COLO668 (cell line): ENCODE measurements around the gene RASGEF1B.

Experiments used
- DNase-seq: peaks from one replicate; lab custom pipeline; 2025; ENCODE audit not compliant: unreplicated experiment; lab: John Stamatoyannopoulos, UW

The RASGEF1B gene

GRCh38 chr4:81399306-81400086 lies 72.2 kb downstream of the RASGEF1B start:
- DNase-seq = no peak

- DNase-seq = no peak
These were observed 73.3 kb downstream of the RASGEF1B start for GRCh38 chr4:81398379-81398778.

- no peak for DNase-seq
These were observed 74.1 kb downstream of the RASGEF1B start for GRCh38 chr4:81397635-81398034.

- DNase-seq = no peak
These were observed 76.5 kb downstream of the RASGEF1B start for GRCh38 chr4:81395239-81395638.

- DNase-seq = no peak
These were observed 79.5 kb downstream of the RASGEF1B start for GRCh38 chr4:81392164-81392563.

GRCh38 chr4:81389720-81390119 lies 82.0 kb downstream of the RASGEF1B start:
- no peak for DNase-seq

- no peak for DNase-seq
These were observed 91.3 kb downstream of the RASGEF1B start for GRCh38 chr4:81380437-81380836.

- DNase-seq = no peak
These were observed 93.3 kb downstream of the RASGEF1B start for GRCh38 chr4:81378386-81378785.

- no peak for DNase-seq
These were observed 94.5 kb downstream of the RASGEF1B start for GRCh38 chr4:81377191-81377590.

- DNase-seq = no peak
These were observed 95.0 kb downstream of the RASGEF1B start for GRCh38 chr4:81376720-81377119.
